HFF-Myc (cell line): ENCODE results near the gene HSPA12B.
A peak's percentile ranks its signal among the peaks of the same experiment; 100 is the strongest.

Experiments used
- DNase-seq: peaks from one replicate; pipeline ENCODE4 v3.0.0-alpha.2; 2011; ENCODE audit warnings: low read depth; ENCODE audit errors: extremely low read depth
- H3K4me3 ChIP-seq: replicated peaks from 2 replicates; pipeline ENCODE4 v1.5.1; 2011; ENCODE audit warnings: low read depth, mild to moderate bottlenecking, control low read depth, low read length
- CTCF ChIP-seq: IDR thresholded peaks from 2 replicates; pipeline ENCODE4 v1.5.1; 2012; ENCODE audit warnings: mild to moderate bottlenecking, low read depth, low read length, control low read depth; ENCODE audit errors: missing control alignments

HSPA12B gene

GRCh38 chr20:3747471-3747870 is 15.0 kb downstream of the HSPA12B start:
- no peak for TF ChIP-seq CTCF
- no peak overlapping the region for H3K4me3 ChIP-seq
- DNase-seq = no peak

- no peak for DNase-seq
- no peak for TF ChIP-seq CTCF
- H3K4me3 ChIP-seq = no peak overlapping the region
Observed at GRCh38 chr20:3748073-3748472, 15.6 kb downstream of the HSPA12B start.

- no peak for DNase-seq
- no peak overlapping the region for H3K4me3 ChIP-seq
- TF ChIP-seq CTCF = no peak
Observed at GRCh38 chr20:3749087-3749688, 16.7 kb downstream of the HSPA12B start.

DNA sequence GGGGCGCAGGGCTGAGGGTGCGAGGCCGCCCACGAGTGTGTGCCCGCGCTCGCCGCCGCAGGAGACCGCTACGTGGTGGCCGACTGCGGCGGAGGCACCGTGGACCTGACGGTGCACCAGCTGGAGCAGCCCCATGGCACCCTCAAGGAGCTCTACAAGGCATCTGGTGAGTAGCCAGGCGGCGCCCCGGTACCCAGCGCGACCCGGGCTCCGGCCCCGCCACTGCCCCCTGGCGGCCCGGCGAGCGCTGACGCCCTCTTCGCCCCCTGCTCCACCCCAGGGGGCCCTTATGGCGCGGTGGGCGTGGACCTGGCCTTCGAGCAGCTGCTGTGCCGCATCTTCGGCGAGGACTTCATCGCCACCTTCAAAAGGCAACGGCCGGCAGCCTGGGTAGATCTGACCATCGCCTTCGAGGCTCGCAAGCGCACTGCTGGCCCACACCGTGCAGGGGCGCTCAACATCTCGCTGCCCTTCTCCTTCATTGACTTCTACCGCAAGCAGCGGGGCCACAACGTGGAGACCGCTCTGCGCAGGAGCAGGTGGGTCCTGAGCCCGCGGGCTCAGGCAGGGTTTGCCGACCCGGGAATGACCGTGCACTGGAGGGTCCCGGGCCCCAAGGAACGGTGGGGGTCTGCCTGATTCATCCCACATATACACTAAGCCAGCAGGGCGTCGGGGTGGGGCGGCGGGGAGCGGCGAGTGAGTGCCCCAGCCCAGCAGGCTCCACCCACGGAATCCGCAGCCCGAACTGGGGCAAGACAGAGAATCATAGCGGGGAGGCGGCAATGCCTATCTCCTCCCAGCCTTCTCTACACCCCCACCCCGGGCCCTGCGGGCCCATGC is 17.4 kb downstream of the HSPA12B start:
- H3K4me3 ChIP-seq = no peak overlapping the region
- no peak for DNase-seq
- peak; percentile 52 for TF ChIP-seq CTCF

- H3K4me3 ChIP-seq = no peak overlapping the region
- no peak for DNase-seq
- no peak for TF ChIP-seq CTCF
Observed at GRCh38 chr20:3751305-3751674, 18.8 kb downstream of the HSPA12B start.

GRCh38 chr20:3751675-3752385 is 19.3 kb downstream of the HSPA12B start:
- DNase-seq = no peak
- no peak overlapping the region for H3K4me3 ChIP-seq
- no peak for TF ChIP-seq CTCF
